Measurements from ENCODE around the gene DGCR6L. TPM values are rescaled to one million over a fixed set of nuclear protein-coding genes. Genes with fewer than 3 reads are reported as not detected.
"Not testable (repeated sequence)": the region's sequence is repeated elsewhere in the genome, so short reads cannot be mapped to it uniquely, and the experiment has no call there.

The DGCR6L gene
- total RNA-seq, 3 donors from 2014 or later: 58.3 to 73.6 (median 60.6) TPM

GRCh38 chr22:20275836-20276235 lies 44.0 kb downstream of the DGCR6L start:
- Histone ChIP-seq H3K4me1 (no peaks in the 10 kb centered on the region), H3K9me3 (no peaks in the 10 kb centered on the region), H3K36me3 (no peaks in the 10 kb centered on the region), H3K4me3 (no peak overlapping the region), H3K27ac (no peak overlapping the region), H3K27me3 (no peaks in the 10 kb centered on the region)
- no peak for DNase-seq (ENCODE audit: low spot score in 2 of 2)
- intact Hi-C loops (cut with DNase I; ENCODE audit: low total_unique reads): no loop called here
- no peak for TF ChIP-seq CTCF (IDR thresholded peaks at IDR 0.05)
- TF ChIP-seq POLR2A (IDR thresholded peaks at IDR 0.05): no peak

- intact Hi-C loops (cut with DNase I; ENCODE audit: low total_unique reads); DNase-seq (ENCODE audit: low spot score in 2 of 2); H3K9me3 ChIP-seq; H3K27me3 ChIP-seq; H3K4me3 ChIP-seq; H3K27ac ChIP-seq; H3K4me1 ChIP-seq; H3K36me3 ChIP-seq: not testable (repeated sequence)
Observed at GRCh38 chr22:20275325-20275724, 44.5 kb downstream of the DGCR6L start.

GRCh38 chr22:20274374-20274773 lies 45.5 kb downstream of the DGCR6L start:
- H3K4me3 ChIP-seq; DNase-seq (ENCODE audit: low spot score in 2 of 2); H3K36me3 ChIP-seq; H3K27ac ChIP-seq; H3K4me1 ChIP-seq; H3K27me3 ChIP-seq; intact Hi-C loops (cut with DNase I; ENCODE audit: low total_unique reads); H3K9me3 ChIP-seq: not testable (repeated sequence)

- no peaks in the 10 kb centered on the region for H3K27me3 ChIP-seq
- no peaks in the 10 kb centered on the region for H3K9me3 ChIP-seq
- no peaks in the 10 kb centered on the region for H3K36me3 ChIP-seq
- TF ChIP-seq POLR2AphosphoS5 (IDR thresholded peaks at IDR 0.05): no peak
- TF ChIP-seq CTCF (IDR thresholded peaks at IDR 0.05): no peak
- TF ChIP-seq POLR2A (IDR thresholded peaks at IDR 0.05): no peak
- intact Hi-C loops (cut with DNase I; ENCODE audit: low total_unique reads): no loop called here
- H3K4me1 ChIP-seq: no peaks in the 10 kb centered on the region
- no peak overlapping the region for H3K27ac ChIP-seq
- DNase-seq (ENCODE audit: low spot score in 2 of 2): no peak
- H3K4me3 ChIP-seq: no peak overlapping the region
Observed at GRCh38 chr22:20273758-20274181, 46.1 kb downstream of the DGCR6L start.

DNA sequence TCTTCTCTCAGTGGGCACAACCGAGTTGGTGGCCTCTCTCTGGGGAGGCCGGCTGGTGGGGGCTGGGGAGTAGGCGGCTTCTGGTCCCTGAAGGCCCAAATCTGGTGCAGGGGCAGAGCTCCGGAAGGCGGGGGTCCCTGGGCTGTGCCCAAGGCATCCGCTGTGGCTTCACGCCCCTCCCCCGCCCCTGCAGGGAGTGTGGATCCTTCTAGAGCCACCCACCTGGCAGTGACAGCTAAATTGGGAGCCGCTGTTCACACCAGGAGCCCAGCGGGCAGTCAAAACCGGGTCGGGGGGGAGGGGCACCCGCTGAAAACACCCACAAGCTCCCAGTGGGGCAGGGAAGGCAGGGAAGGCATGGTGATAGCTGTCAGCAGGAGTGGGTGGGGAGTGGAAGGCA lies 47.2 kb downstream of the DGCR6L start:
- no peaks in the 10 kb centered on the region for H3K9me3 ChIP-seq
- no peak overlapping the region for H3K4me3 ChIP-seq
- no peak for TF ChIP-seq POLR2AphosphoS5 (IDR thresholded peaks at IDR 0.05)
- TF ChIP-seq CTCF (IDR thresholded peaks at IDR 0.05): no peak
- no peak for TF ChIP-seq POLR2A (IDR thresholded peaks at IDR 0.05)
- no peak for DNase-seq (ENCODE audit: low spot score in 2 of 2)
- H3K4me1 ChIP-seq: peaks cover 0 to 3% of the 10 kb centered on the region in 2 donors
- H3K36me3 ChIP-seq: no peaks in the 10 kb centered on the region
- intact Hi-C loops (cut with DNase I; ENCODE audit: low total_unique reads): no loop called here
- no peaks in the 10 kb centered on the region for H3K27me3 ChIP-seq
- H3K27ac ChIP-seq: no peak overlapping the region

DNA sequence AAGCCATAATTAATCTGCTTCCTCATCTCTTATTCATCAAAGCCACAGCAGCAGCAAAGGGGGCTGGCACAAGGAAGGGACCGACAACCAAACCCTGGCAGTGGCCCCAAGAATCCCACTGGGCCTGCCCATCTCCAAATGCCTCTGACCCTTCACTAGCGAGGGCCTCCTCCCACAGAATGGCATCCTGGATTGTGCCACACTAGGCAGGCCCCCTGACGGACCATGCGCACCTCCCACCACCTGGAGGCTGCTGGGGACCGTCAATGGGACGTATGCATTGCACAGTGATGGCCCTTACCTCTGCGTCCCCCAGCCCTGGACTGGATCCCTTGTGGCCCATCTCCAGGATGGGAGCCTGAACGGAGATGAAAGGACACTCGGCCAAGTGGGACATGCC lies 47.7 kb downstream of the DGCR6L start:
- Histone ChIP-seq H3K27me3 (no peaks in the 10 kb centered on the region), H3K4me3 (no peak overlapping the region), H3K9me3 (no peaks in the 10 kb centered on the region), H3K4me1 (peaks cover 5 to 8% of the 10 kb centered on the region in 2 donors), H3K36me3 (no peaks in the 10 kb centered on the region), H3K27ac (no peak overlapping the region)
- TF ChIP-seq POLR2A (IDR thresholded peaks at IDR 0.05) (no peak), POLR2AphosphoS5 (IDR thresholded peaks at IDR 0.05) (no peak), CTCF (IDR thresholded peaks at IDR 0.05) (no peak)
- intact Hi-C loops (cut with DNase I; ENCODE audit: low total_unique reads): no loop called here
- DNase-seq (ENCODE audit: low spot score in 2 of 2): no peak

All from breast epithelium (tissue), 4 donors.